H1 (cell line): ENCODE data around the gene ZIC5. TPM values are rescaled to one million over a fixed set of nuclear protein-coding genes. Genes with fewer than 3 reads are reported as not detected.

Experiments used
- CTCF ChIA-PET: fragments of 300-600 bp; sonication (Branson Sonifier 250); formaldehyde crosslinking; loops from one replicate; lab custom pipeline; 2021; ENCODE audit not compliant: partially characterized antibody; lab: Charles Lee
- POLR2A ChIA-PET: fragments of 300-600 bp; sonication (Branson Sonifier 250); formaldehyde crosslinking; loops from one replicate; lab custom pipeline; 2021; ENCODE audit warnings: inconsistent platforms; ENCODE audit not compliant: partially characterized antibody; lab: Charles Lee
- DNase-seq, 2 experiments: peaks; one replicate each; pipeline versions ENCODE4 v3.0.0 to v3.0.0-alpha.2; 2010 to 2022; ENCODE audit warnings: low spot score in 2 of 2, low read depth in 1 of 2, mixed read lengths in 1 of 2
- FAIRE-seq: peaks from 2 replicates; lab custom pipeline; 2011; peaks lifted over from hg19 to GRCh38; lab: Jason Lieb, UNC
- H2AFZ ChIP-seq: 2 replicates; pipeline ENCODE4 v1.8.1; 2012; ENCODE audit warnings: low read length, inconsistent platforms
- H2AK5ac ChIP-seq: 2 replicates; pipeline ENCODE4 v1.6.1; 2013; ENCODE audit warnings: low read depth, low read length
- H2BK120ac ChIP-seq: replicated peaks from 2 replicates; pipeline ENCODE3; 2013; ENCODE audit warnings: low read depth, low read length, inconsistent platforms
- H2BK12ac ChIP-seq: 2 replicates; pipeline ENCODE4 v1.6.1; 2013; ENCODE audit warnings: low read depth, low read length
- H2BK15ac ChIP-seq: 2 replicates; pipeline ENCODE4 v1.6.1; 2013; ENCODE audit warnings: low read length
- H2BK20ac ChIP-seq: 2 replicates; pipeline ENCODE4 v1.6.1; 2013; ENCODE audit warnings: low read length
- H2BK5ac ChIP-seq: 2 replicates; pipeline ENCODE4 v1.6.1; 2013; ENCODE audit warnings: low read depth, low read length
- H3K14ac ChIP-seq: 2 replicates; pipeline ENCODE4 v1.6.1; 2013; ENCODE audit warnings: inconsistent platforms; ENCODE audit not compliant: insufficient read length
- H3K18ac ChIP-seq: 2 replicates; pipeline ENCODE4 v1.6.1; 2013; ENCODE audit warnings: low read length; ENCODE audit errors: extremely low read depth
- H3K23ac ChIP-seq: 2 replicates; pipeline ENCODE4 v1.6.1; 2013; ENCODE audit warnings: inconsistent platforms; ENCODE audit not compliant: insufficient read length
- H3K23me2 ChIP-seq: 2 replicates; pipeline ENCODE4 v1.6.1; 2013; ENCODE audit warnings: low read depth, low read length
- H3K27ac ChIP-seq: 2 replicates; pipeline ENCODE4 v1.6.1; 2011; ENCODE audit warnings: low read depth, low read length, inconsistent platforms
- H3K27me3 ChIP-seq, 4 experiments: replicated peaks in 1 of 4; 1 replicate in 1 of 4; 2 replicates in 3 of 4; pipeline versions ENCODE4 v1.6.1 to v1.8.1; 2011 to 2013; ENCODE audit warnings: low read length in 3 of 4, mild to moderate bottlenecking in 3 of 4, inconsistent platforms in 2 of 4, mixed read lengths in 2 of 4, moderate library complexity in 1 of 4; ENCODE audit not compliant: control insufficient read depth in 3 of 4, insufficient read depth in 3 of 4; ENCODE audit errors: extremely low read depth in 1 of 4
- H3K36me3 ChIP-seq, 4 experiments: 2 replicates each; pipeline versions ENCODE4 v1.6.1 to v1.8.1; 2011 to 2013; ENCODE audit warnings: mild to moderate bottlenecking in 4 of 4, low read length in 3 of 4, moderate library complexity in 2 of 4, control low read depth in 1 of 4, inconsistent platforms in 1 of 4; ENCODE audit not compliant: insufficient read depth in 4 of 4, control insufficient read depth in 2 of 4
- H3K4ac ChIP-seq: replicated peaks from 2 replicates; pipeline ENCODE3; 2013; ENCODE audit warnings: low read length, low read depth, mixed read lengths, inconsistent platforms; ENCODE audit not compliant: insufficient read length
- H3K4me1 ChIP-seq, 4 experiments: replicated peaks in 1 of 4; 1 replicate in 1 of 4; 2 replicates in 3 of 4; pipeline versions ENCODE4 v1.6.1 to v1.8.1; 2011 to 2013; ENCODE audit warnings: low read length in 3 of 4, inconsistent platforms in 2 of 4, mixed read lengths in 1 of 4; ENCODE audit not compliant: insufficient read depth in 4 of 4, control insufficient read depth in 3 of 4
- H3K4me2 ChIP-seq, 2 experiments: 2 replicates each; pipeline versions ENCODE4 v1.6.1 to v1.8.1; 2011 to 2013; ENCODE audit warnings: low read depth in 2 of 2, low read length in 2 of 2, control low read depth in 1 of 2, inconsistent platforms in 1 of 2, mild to moderate bottlenecking in 1 of 2; ENCODE audit not compliant: insufficient read depth in 1 of 2
- H3K4me3 ChIP-seq, 4 experiments: fragments of 200-600, 300-600 bp in 1 of 4; sonication (generic), shearing (Covaris generic), sonication (Bioruptor Twin) in 1 of 4; 2 replicates each; pipeline versions ENCODE4 v1.5.1 to v1.8.1; 2011 to 2016; ENCODE audit warnings: low read length in 4 of 4, low read depth in 3 of 4, control low read depth in 2 of 4, inconsistent platforms in 2 of 4, mild to moderate bottlenecking in 2 of 4, mixed read lengths in 1 of 4, moderate library complexity in 1 of 4; ENCODE audit not compliant: insufficient read depth in 2 of 4; ENCODE audit errors: extremely low read depth in 1 of 4
- H3K56ac ChIP-seq: replicated peaks from 2 replicates; pipeline ENCODE3; 2013; ENCODE audit warnings: low read depth, mild to moderate bottlenecking, mixed read lengths, low read length, inconsistent platforms; ENCODE audit not compliant: insufficient read length
- H3K79me1 ChIP-seq: 2 replicates; pipeline ENCODE4 v1.6.1; 2013; ENCODE audit warnings: low read depth, low read length, control low read depth
- H3K79me2 ChIP-seq, 2 experiments: 2 replicates each; pipeline versions ENCODE4 v1.6.1 to v1.8.1; 2012 to 2013; ENCODE audit warnings: low read length in 2 of 2, mild to moderate bottlenecking in 2 of 2, inconsistent platforms in 1 of 2; ENCODE audit not compliant: insufficient read depth in 2 of 2, control insufficient read depth in 1 of 2
- H3K9ac ChIP-seq, 4 experiments: replicated peaks in 1 of 4; 1 replicate in 1 of 4; 2 replicates in 3 of 4; pipeline versions ENCODE4 v1.6.1 to v1.8.1; 2011 to 2013; ENCODE audit warnings: low read depth in 3 of 4, low read length in 3 of 4, control low read depth in 2 of 4, mild to moderate bottlenecking in 2 of 4, moderate library complexity in 2 of 4, inconsistent platforms in 1 of 4; ENCODE audit errors: extremely low read depth in 1 of 4
- H3K9me3 ChIP-seq, 2 experiments: 2 replicates each; pipeline versions ENCODE4 v1.6.1 to v1.8.1; 2012 to 2013; ENCODE audit warnings: mild to moderate bottlenecking in 2 of 2, moderate library complexity in 2 of 2, control low read depth in 1 of 2, inconsistent platforms in 1 of 2, low read depth in 1 of 2, low read length in 1 of 2, mixed read lengths in 1 of 2; ENCODE audit not compliant: insufficient read depth in 2 of 2
- H4K20me1 ChIP-seq, 2 experiments: replicated peaks in 1 of 2; 2 replicates each; pipeline versions ENCODE3 to v1.8.1; 2011 to 2013; ENCODE audit warnings: inconsistent platforms in 2 of 2, low read length in 2 of 2, mild to moderate bottlenecking in 1 of 2; ENCODE audit not compliant: insufficient read depth in 2 of 2, control insufficient read depth in 1 of 2
- H4K5ac ChIP-seq: 2 replicates; pipeline ENCODE4 v1.6.1; 2013; ENCODE audit warnings: low read length, low read depth, mixed read lengths, inconsistent platforms; ENCODE audit not compliant: insufficient read length
- H4K8ac ChIP-seq: 2 replicates; pipeline ENCODE4 v1.8.0; 2013; ENCODE audit warnings: mild to moderate bottlenecking, moderate library complexity, low read length, inconsistent platforms; ENCODE audit not compliant: insufficient read depth; ENCODE audit errors: extremely low read depth
- H4K91ac ChIP-seq: replicated peaks from 2 replicates; pipeline ENCODE3; 2013; ENCODE audit warnings: low read length, mixed read lengths, inconsistent platforms; ENCODE audit not compliant: insufficient read length
- CEBPB ChIP-seq: IDR thresholded peaks from 2 replicates; pipeline ENCODE4 v1.6.1; 2012; ENCODE audit warnings: low read depth, low read length
- POLR2AphosphoS5 ChIP-seq: IDR thresholded peaks from 2 replicates; pipeline ENCODE4 v1.6.1; 2011; ENCODE audit warnings: low read depth, low read length
- RBBP5 ChIP-seq: IDR thresholded peaks from 2 replicates; pipeline ENCODE4 v1.7.1; 2012; ENCODE audit warnings: low read depth, mild to moderate bottlenecking, inconsistent platforms, low read length, moderate library complexity, borderline replicate concordance
- RNF2 ChIP-seq: fragments of 200-900, 300-1000 bp; sonication (generic); IDR thresholded peaks from 2 replicates; pipeline ENCODE4 v1.7.1; 2016; ENCODE audit warnings: borderline replicate concordance, low read depth, mild to moderate bottlenecking, antibody characterized with exemption, low read length; ENCODE audit not compliant: poor library complexity, severe bottlenecking; ENCODE audit errors: missing control alignments
- TBP ChIP-seq: IDR thresholded peaks from 2 replicates; pipeline ENCODE4 v1.6.1; 2011; ENCODE audit warnings: low read depth, low read length, improper control_type of control experiment
- WGBS, 2 experiments: shearing (Covaris generic) in 1 of 2; methylation state at CpG; one replicate each; pipeline versions ENCODE4 v1.1.6 to v1.1.7; 2013 to 2015; ENCODE audit warnings: low lambda C conversion rate in 2 of 2, mixed read lengths in 2 of 2, inconsistent platforms in 1 of 2, low coverage in 1 of 2, missing lambda C conversion rate in 1 of 2; ENCODE audit not compliant: insufficient replicate concordance in 2 of 2, insufficient coverage in 1 of 2, insufficient read length in 1 of 2; ENCODE audit errors: extremely low coverage in 1 of 2, missing lambda C conversion rate in 1 of 2; 5-methylcytosine and 5-hydroxymethylcytosine counted together
- polyA plus RNA-seq, 7 experiments: library from polyadenylated mRNA; depleted of rRNA in 3 of 7; stranded (reverse) in 5 of 7; unstranded in 2 of 7; fragments of >200 nt in 5 of 7; fragments of 200-250 nt in 2 of 7; gene quantifications; 1 replicate in 5 of 7; 2 replicates in 1 of 7; 4 replicates in 1 of 7; pipeline versions ENCODE4 v1.2.1 to v1.2.3, GENCODE V29; 2011 to 2013; ENCODE audit warnings: missing spikeins in 2 of 7, mixed read lengths in 2 of 7
- total RNA-seq: library from RNA; stranded (reverse); fragmentation: NEBNext Ultra II Directional; extraction: Animal tissue kit (Norgen Biotek cat#: 25700); gene quantifications from 2 replicates; pipeline ENCODE4 v1.2.1, GENCODE V29; 2021
- TF ChIP-seq, protein P1 (sequence below): IDR thresholded peaks from 2 replicates; pipeline ENCODE4 v1.6.1; 2012; ENCODE audit warnings: inconsistent platforms
- TF ChIP-seq, protein P2 (sequence below): IDR thresholded peaks from 2 replicates; pipeline ENCODE4 v1.6.1; 2011; ENCODE audit warnings: low read length, improper control_type of control experiment

The ZIC5 gene
- total and polyA plus RNA-seq, 2 of the 8 experiments (the other 6 are each of a cell fraction or from before 2014, with no cell fraction given), result 14.2 to 52.7 TPM

- Histone ChIP-seq H4K91ac (peak overlapping the region; percentile 91), H3K79me2 (peaks cover 15 to 55% of the 10 kb centered on the region in 2 experiments), H2BK15ac (no peak overlapping the region), H3K27ac (peak overlapping the region; percentile 46; the same call in 1 of the 2 replicates), H3K4ac (peak overlapping the region; percentile 59), H3K4me1 (peaks cover 0 to 28% (median 19%) of the 10 kb centered on the region in 4 experiments; a peak in 6 of 7 replicates), H4K20me1 (peaks cover 13 to 16% of the 10 kb centered on the region in 2 experiments), H2BK20ac (no peak overlapping the region), H2BK12ac (peak overlapping the region; percentile 50; the same call in 1 of the 2 replicates), H4K5ac (peak overlapping the region; percentile 88), H2AK5ac (no peak overlapping the region), H3K23ac (no peak overlapping the region), H3K4me2 (peak overlapping the region; percentile 81 to 82), H2AFZ (no peak overlapping the region), H3K56ac (peak overlapping the region; percentile 83), H3K23me2 (peaks cover 24% of the 10 kb centered on the region), H3K4me3 (peak overlapping the region; percentile 56 to 96 (median 76)), H3K36me3 (peaks cover 2 to 36% (median 19%) of the 10 kb centered on the region in 4 experiments; a peak in 7 of 8 replicates), H3K79me1 (peaks cover 3% of the 10 kb centered on the region; the same call in 1 of the 2 replicates), H3K9me3 (no peaks in the 10 kb centered on the region), H4K8ac (peak overlapping the region; percentile 72), H2BK5ac (peak overlapping the region; percentile 81), H3K14ac (no peak overlapping the region), H3K18ac (peak overlapping the region; percentile 98), H2BK120ac (no peak overlapping the region), H3K9ac (peak overlapping the region in 3 of 4 experiments; percentile 56 to 83 (median 61); a peak in 4 of 7 replicates), H3K27me3 (peaks cover 0 to under 1% (median 0%) of the 10 kb centered on the region in 4 experiments; a peak in 1 of 7 replicates)
- POLR2A ChIA-PET, result interaction anchor here (0.7 to 3.0 kb wide), 14 partner anchors 12 to 539 kb away, joined by 3 to 98 read pairs (median 4); partner anchors contain the start of gene ZIC2
- DNase-seq (peak in 1 of 2 experiments; percentile 84), FAIRE-seq (no peak)
- CTCF ChIA-PET, result interaction anchor here (0.8 to 1.9 kb wide), 7 partner anchors 11 to 313 kb away, joined by 3 to 9 read pairs (median 4); no protein-coding TSS in a partner anchor
- WGBS, 2 experiments, result 2% methylated on average over 48 of the region's 118 CpGs; no CpG with 5 or more reads in 1 of the 2 experiments
- no peak for TF ChIP-seq CEBPB
- peak; percentile 66 for TF ChIP-seq POLR2AphosphoS5
- TF ChIP-seq RNF2, result no peak
- TF ChIP-seq, protein P1, sequence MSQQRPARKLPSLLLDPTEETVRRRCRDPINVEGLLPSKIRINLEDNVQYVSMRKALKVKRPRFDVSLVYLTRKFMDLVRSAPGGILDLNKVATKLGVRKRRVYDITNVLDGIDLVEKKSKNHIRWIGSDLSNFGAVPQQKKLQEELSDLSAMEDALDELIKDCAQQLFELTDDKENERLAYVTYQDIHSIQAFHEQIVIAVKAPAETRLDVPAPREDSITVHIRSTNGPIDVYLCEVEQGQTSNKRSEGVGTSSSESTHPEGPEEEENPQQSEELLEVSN, result peak; percentile 75; the same call in 1 of the 2 replicates
- TF ChIP-seq, protein P2, sequence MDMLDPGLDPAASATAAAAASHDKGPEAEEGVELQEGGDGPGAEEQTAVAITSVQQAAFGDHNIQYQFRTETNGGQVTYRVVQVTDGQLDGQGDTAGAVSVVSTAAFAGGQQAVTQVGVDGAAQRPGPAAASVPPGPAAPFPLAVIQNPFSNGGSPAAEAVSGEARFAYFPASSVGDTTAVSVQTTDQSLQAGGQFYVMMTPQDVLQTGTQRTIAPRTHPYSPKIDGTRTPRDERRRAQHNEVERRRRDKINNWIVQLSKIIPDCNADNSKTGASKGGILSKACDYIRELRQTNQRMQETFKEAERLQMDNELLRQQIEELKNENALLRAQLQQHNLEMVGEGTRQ, result no peak
- 0 out of 2 replicates have a peak, but pooled peaks have one; percentile 33 for TF ChIP-seq TBP
- no peak; the same call in 1 of the 2 replicates for TF ChIP-seq RBBP5
These were observed 654 bp downstream of the ZIC5 start for GRCh38 chr13:99970651-99971575.
